HL-60 (cell line): Measurements from ENCODE around the gene FABP3.

Source experiments
- GABPA ChIP-seq: IDR thresholded peaks from 2 replicates; pipeline ENCODE4 v1.6.1; 2012; ENCODE audit warnings: low read depth
- POLR2AphosphoS5 ChIP-seq: IDR thresholded peaks from 2 replicates; pipeline ENCODE4 v1.6.1; 2012; ENCODE audit warnings: low read depth
- TF ChIP-seq, protein P1 (sequence below): IDR thresholded peaks from one replicate; pipeline ENCODE4 v1.5.1; 2011; ENCODE audit warnings: low read length, control low read depth, inconsistent platforms; ENCODE audit not compliant: insufficient read depth
- TF ChIP-seq, protein P2 (sequence below): IDR thresholded peaks from 2 replicates; pipeline ENCODE4 v1.6.1; 2012; ENCODE audit warnings: low read depth; ENCODE audit not compliant: insufficient replicate concordance

GRCh38 chr1:31417148-31417547 is 44.3 kb upstream of the FABP3 start:
- TF ChIP-seq, protein P1, sequence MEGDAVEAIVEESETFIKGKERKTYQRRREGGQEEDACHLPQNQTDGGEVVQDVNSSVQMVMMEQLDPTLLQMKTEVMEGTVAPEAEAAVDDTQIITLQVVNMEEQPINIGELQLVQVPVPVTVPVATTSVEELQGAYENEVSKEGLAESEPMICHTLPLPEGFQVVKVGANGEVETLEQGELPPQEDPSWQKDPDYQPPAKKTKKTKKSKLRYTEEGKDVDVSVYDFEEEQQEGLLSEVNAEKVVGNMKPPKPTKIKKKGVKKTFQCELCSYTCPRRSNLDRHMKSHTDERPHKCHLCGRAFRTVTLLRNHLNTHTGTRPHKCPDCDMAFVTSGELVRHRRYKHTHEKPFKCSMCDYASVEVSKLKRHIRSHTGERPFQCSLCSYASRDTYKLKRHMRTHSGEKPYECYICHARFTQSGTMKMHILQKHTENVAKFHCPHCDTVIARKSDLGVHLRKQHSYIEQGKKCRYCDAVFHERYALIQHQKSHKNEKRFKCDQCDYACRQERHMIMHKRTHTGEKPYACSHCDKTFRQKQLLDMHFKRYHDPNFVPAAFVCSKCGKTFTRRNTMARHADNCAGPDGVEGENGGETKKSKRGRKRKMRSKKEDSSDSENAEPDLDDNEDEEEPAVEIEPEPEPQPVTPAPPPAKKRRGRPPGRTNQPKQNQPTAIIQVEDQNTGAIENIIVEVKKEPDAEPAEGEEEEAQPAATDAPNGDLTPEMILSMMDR: no peak
- TF ChIP-seq POLR2AphosphoS5 (no peak), GABPA (no peak)
- TF ChIP-seq, protein P2, sequence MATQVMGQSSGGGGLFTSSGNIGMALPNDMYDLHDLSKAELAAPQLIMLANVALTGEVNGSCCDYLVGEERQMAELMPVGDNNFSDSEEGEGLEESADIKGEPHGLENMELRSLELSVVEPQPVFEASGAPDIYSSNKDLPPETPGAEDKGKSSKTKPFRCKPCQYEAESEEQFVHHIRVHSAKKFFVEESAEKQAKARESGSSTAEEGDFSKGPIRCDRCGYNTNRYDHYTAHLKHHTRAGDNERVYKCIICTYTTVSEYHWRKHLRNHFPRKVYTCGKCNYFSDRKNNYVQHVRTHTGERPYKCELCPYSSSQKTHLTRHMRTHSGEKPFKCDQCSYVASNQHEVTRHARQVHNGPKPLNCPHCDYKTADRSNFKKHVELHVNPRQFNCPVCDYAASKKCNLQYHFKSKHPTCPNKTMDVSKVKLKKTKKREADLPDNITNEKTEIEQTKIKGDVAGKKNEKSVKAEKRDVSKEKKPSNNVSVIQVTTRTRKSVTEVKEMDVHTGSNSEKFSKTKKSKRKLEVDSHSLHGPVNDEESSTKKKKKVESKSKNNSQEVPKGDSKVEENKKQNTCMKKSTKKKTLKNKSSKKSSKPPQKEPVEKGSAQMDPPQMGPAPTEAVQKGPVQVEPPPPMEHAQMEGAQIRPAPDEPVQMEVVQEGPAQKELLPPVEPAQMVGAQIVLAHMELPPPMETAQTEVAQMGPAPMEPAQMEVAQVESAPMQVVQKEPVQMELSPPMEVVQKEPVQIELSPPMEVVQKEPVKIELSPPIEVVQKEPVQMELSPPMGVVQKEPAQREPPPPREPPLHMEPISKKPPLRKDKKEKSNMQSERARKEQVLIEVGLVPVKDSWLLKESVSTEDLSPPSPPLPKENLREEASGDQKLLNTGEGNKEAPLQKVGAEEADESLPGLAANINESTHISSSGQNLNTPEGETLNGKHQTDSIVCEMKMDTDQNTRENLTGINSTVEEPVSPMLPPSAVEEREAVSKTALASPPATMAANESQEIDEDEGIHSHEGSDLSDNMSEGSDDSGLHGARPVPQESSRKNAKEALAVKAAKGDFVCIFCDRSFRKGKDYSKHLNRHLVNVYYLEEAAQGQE: no peak
